Cardiac fibroblast (primary cell): ENCODE results near the gene TOP3B.
A peak's percentile ranks its signal among the peaks of the same experiment; 100 is the strongest.

Source experiments
- DNase-seq, 2 donors: peaks; one replicate each; pipeline versions ENCODE4 v3.0.0 to v3.0.0-alpha.2; 2010; ENCODE audit warnings: low read depth in 2 of 2
- H3K4me3 ChIP-seq, 2 donors: replicated peaks in 1 of 2; 1 replicate in 1 of 2; 2 replicates in 1 of 2; pipeline ENCODE4 v1.5.1; 2011; ENCODE audit warnings: low read depth in 2 of 2, low read length in 2 of 2, mild to moderate bottlenecking in 2 of 2, moderate library complexity in 1 of 2
- CTCF ChIP-seq: IDR thresholded peaks from one replicate; pipeline ENCODE4 v1.5.1; 2011; ENCODE audit warnings: low read depth, mild to moderate bottlenecking, low read length, inconsistent platforms

TOP3B gene

DNA sequence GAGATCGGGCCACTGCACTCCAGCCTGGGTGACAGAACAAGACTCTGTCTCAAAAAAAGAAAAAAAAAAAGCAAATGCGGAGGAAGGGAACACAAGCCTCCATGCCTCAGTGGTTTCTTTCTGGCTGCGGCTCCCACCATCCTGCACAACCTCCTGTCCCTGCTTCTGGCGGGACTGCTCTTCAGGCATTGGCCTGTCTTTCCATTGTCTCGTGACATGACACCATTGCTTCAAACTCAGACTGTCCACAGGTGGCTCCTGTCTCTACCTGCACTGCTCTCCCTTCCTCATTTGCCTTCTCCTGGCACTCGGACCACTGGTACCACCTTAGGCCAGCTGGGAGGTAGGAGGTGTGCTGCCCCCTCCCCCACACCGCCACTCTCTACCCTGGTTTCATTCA is 19.3 kb downstream of the TOP3B start:
- H3K4me3 ChIP-seq, result no peak overlapping the region
- no peak for TF ChIP-seq CTCF
- no peak for DNase-seq

- no peak overlapping the region for H3K4me3 ChIP-seq
- DNase-seq, result no peak
- no peak for TF ChIP-seq CTCF
Observed at GRCh38 chr22:21962655-21962949, 20.0 kb downstream of the TOP3B start.

DNA sequence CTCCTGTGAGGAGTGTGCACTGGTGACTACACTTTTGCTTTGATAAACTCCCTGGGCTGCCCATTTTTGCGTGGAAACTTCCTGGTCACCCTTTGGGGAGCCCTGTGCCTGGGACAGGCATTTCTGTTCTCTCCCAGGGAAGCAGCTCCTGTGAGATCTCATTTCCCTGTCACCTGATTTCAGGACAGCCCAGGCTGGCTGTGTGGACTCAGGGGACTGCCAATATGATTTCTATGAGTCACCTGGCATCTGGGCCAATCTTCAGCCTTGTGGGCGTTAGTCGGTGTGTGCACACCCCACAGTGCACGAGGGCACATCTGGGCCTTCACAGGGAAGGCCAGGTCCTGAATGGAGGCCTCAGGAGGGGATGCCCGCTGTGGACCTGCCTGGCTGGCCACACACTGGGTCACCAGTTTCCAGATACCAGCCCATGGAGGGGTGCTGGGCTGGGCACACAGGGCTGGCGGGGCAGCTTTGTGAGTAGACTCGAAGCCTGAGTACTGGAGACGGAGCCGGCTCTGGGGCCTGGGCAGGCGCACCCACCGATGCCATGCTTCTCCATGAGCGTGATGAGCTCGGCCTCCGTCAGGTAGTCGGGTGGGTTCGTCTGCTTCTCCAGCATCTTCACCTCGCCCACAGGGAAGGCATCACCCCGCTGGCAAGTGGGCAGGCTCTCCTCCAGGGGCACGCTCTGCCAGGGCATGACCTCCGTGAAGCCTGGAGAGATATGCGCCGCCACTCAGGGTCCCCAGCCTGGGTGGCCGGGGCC is 20.5 kb downstream of the TOP3B start:
- H3K4me3 ChIP-seq, result no peak overlapping the region
- no peak for TF ChIP-seq CTCF
- peak; percentile 25 to 77 for DNase-seq

GRCh38 chr22:21961127-21961867 is 21.3 kb downstream of the TOP3B start:
- DNase-seq, result no peak
- H3K4me3 ChIP-seq, result no peak overlapping the region
- TF ChIP-seq CTCF, result no peak

DNA sequence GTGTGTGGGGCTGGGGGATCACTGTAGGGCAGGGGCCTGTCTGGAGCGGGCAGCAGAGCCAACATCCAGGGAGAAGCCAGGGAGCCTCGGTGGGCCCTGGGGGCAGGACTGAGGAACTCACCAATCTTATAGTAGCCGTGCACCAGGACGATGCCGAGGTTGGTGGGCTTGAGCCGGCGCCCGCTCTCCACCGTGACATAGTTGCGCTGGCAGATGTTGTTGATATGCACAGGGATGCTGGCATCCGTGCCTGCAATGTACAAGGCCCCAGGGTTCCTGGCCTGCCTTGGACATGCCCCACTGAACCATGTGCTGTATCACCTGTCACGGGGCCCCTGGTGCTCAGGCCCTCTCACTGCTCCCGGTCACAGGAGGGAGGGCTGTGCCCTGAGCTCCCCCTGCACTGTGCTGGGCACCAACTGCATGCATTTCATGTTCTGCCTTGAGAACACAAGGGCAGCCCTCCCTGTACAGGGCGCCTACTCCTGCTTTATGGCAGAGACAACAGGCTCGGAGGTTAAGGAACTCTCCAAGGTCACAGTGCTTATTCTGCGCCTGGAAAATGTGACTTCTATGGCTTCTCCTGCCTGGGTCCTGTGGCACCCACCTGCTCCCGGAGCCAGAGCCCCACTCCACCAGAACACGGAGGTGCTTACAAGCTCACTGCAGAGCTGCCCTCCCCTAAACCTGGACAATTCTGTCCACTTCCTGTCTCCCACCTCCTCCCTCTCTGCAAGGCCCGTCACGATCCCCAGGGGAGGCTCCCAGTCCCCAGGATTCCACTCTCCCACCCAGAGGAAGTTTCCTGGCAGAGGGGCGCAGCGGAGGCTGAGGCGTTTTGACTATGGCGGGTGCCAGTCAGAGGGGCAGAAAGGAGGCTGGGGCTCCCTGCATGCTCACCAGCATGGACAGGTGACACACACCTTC is 22.1 kb downstream of the TOP3B start:
- TF ChIP-seq CTCF, result no peak
- DNase-seq, result no peak
- no peak overlapping the region for H3K4me3 ChIP-seq

DNA sequence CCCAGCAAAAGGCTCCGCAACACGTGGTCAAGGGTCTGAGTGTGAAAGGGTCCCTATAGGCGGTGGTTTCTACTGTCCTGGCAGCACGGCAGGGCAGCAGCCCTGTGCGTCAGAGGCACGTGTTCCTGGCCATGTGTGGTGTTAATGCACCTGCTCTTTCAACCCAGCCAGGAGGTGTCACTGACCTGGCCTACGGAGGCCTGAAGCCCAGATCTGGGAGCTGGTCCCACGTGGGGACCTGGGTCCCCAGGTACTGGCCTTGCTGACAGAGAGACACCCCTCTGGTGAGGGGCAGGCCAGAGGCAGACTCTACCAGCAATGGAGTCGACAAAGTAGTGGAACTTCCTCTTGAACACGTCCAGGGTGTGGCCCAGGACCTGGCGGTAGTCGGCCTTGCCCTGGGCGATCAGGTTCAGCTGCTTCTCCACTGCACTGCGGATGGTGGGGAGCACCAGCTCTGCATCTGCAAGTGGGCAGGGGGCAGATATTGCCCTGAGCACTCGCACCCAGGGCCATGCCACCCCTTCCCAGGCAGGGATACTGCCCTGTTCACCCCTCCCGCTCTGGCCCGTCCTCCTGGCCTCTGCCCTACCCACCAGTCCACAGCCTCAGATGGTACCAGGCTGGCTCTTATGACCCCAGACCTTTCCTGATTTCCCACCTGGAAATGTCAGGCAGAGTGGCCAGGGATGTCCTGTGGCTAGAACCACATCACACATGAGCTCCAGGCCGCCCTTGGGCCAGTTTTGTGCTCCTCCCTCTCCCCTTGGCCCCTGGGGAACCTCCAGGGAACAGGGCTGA is 23.1 kb downstream of the TOP3B start:
- H3K4me3 ChIP-seq, result no peak overlapping the region
- no peak for TF ChIP-seq CTCF
- no peak for DNase-seq
